K562 (cell line): Measurements from ENCODE around the gene ACAP3. TPM values are rescaled to one million over a fixed set of nuclear protein-coding genes. Genes with fewer than 3 reads are reported as not detected.
A peak's percentile ranks its signal among the peaks of the same experiment; 100 is the strongest.

Experiments used
- GTF2B ChIP-seq: IDR thresholded peaks from 2 replicates; pipeline ENCODE4 v1.6.1; 2011; ENCODE audit not compliant: insufficient read length; ENCODE audit errors: extremely low read depth
- MYNN ChIP-seq, 2 experiments: sonication (generic); formaldehyde crosslinking in 1 of 2; IDR thresholded peaks; 2 replicates each; pipeline versions ENCODE4 v1.5.0 to v1.6.1; 2016 to 2020; ENCODE audit warnings: antibody characterized with exemption in 1 of 2, missing genetic modification reagents in 1 of 2
- RBM22 ChIP-seq: fragments of 200-400 bp; formaldehyde crosslinking; IDR thresholded peaks from 2 replicates; pipeline ENCODE4 v1.6.1; 2018; ENCODE audit warnings: low read length, low read depth; ENCODE audit not compliant: poor library complexity, severe bottlenecking
- SPI1 ChIP-seq: IDR thresholded peaks from 2 replicates; pipeline ENCODE4 v1.6.1; 2011; ENCODE audit warnings: low read depth, low read length, control low read depth, borderline replicate concordance
- ZBTB33 ChIP-seq: sonication (generic); formaldehyde crosslinking; IDR thresholded peaks from 2 replicates; pipeline ENCODE4 v1.8.1; 2023; ENCODE audit warnings: mild to moderate bottlenecking, missing genetic modification reagents
- ZNF398 ChIP-seq: fragments of 250-450 bp; sonication (Bioruptor Pico); IDR thresholded peaks from 2 replicates; pipeline ENCODE4 v1.8.0; 2021; ENCODE audit warnings: moderate library complexity, mild to moderate bottlenecking, inconsistent platforms
- polyA plus RNA-seq, 8 experiments: library from polyadenylated mRNA; depleted of rRNA in 4 of 8; stranded (reverse) in 5 of 8; unstranded in 3 of 8; fragments of >200 nt; fragmentation: Nextera tagmentation in 2 of 8; fragmentation: Illumina TruSeq in 1 of 8; extraction: Ambion mirVana in 2 of 8; extraction: Trizol in 1 of 8; gene quantifications; 2 replicates each; pipeline versions ENCODE4 v1.2.1 to v1.2.3, GENCODE V29; 2011 to 2014; ENCODE audit warnings: inconsistent platforms in 1 of 8, missing spikeins in 1 of 8
- total RNA-seq, 7 experiments: library from RNA; depleted of rRNA in 6 of 7; stranded (reverse); fragments of >200 nt in 6 of 7; fragmentation: Illumina TruSeq in 2 of 7; extraction: Trizol in 2 of 7; gene quantifications; 2 replicates each; pipeline versions ENCODE4 v1.2.1 to v1.2.3, GENCODE V29; 2011 to 2021; ENCODE audit warnings: low replicate concordance in 1 of 7

The ACAP3 gene
- total and polyA plus RNA-seq, 9 of the 15 experiments (the other 6 are each of a cell fraction or from before 2014, with no cell fraction given) = 0.01 to 49.0 (median 12.0) TPM

GRCh38 chr1:1338278-1338677 lies 30.5 kb upstream of the ACAP3 start (continued):
- TF ChIP-seq GTF2B = no peak
- peak; percentile 90 for TF ChIP-seq ZBTB33 (CRISPR knock-in tag)
- no peak for TF ChIP-seq MYNN (IDR thresholded peaks at IDR 0.05)
- no peak for TF ChIP-seq MYNN (CRISPR knock-in tag; IDR thresholded peaks at IDR 0.05)
- no peak for TF ChIP-seq SPI1
- TF ChIP-seq RBM22 = peak; percentile 18
- no peak for TF ChIP-seq ZNF398 (CRISPR knock-in tag)
